Muscle of leg (tissue), 11 donors: ENCODE data around the gene CFAP99. TPM values are rescaled to one million over a fixed set of nuclear protein-coding genes. Genes with fewer than 3 reads are reported as not detected.

Experiments
- DNase-seq: peaks from one replicate; pipeline ENCODE4 v3.0.0; 2013
- H3K27ac ChIP-seq: one replicate; pipeline ENCODE4 v1.5.1; 2013; ENCODE audit warnings: mild to moderate bottlenecking, low read length, control low read depth
- H3K27me3 ChIP-seq: one replicate; pipeline ENCODE4 v1.6.1; 2013; ENCODE audit warnings: low read length; ENCODE audit not compliant: control insufficient read depth, insufficient read depth
- H3K36me3 ChIP-seq: one replicate; pipeline ENCODE4 v1.6.1; 2013; ENCODE audit warnings: low read length; ENCODE audit not compliant: control insufficient read depth, insufficient read depth
- H3K4me1 ChIP-seq: one replicate; pipeline ENCODE4 v1.6.1; 2013; ENCODE audit warnings: low read length; ENCODE audit not compliant: control insufficient read depth, insufficient read depth
- H3K4me3 ChIP-seq: one replicate; pipeline ENCODE4 v1.5.1; 2013; ENCODE audit warnings: low read length, control low read depth
- H3K9me3 ChIP-seq: replicated peaks from 2 replicates; pipeline ENCODE4 v1.6.1; 2013; ENCODE audit warnings: low read depth, low read length; ENCODE audit not compliant: control insufficient read depth
- WGBS: methylation state at CpG from one replicate; pipeline ENCODE4 v1.1.5; 2013; ENCODE audit warnings: missing lambda C conversion rate; ENCODE audit not compliant: insufficient coverage; 5-methylcytosine and 5-hydroxymethylcytosine counted together
- polyA plus RNA-seq, 8 donors: library from polyadenylated mRNA; unstranded; fragments of 120-200 nt; gene quantifications; one replicate each; pipeline versions ENCODE4 v1.2.1 to v1.2.3, GENCODE V29; 2013; ENCODE audit warnings: inconsistent platforms in 1 of 8, low replicate concordance in 1 of 8; ENCODE audit not compliant: insufficient read length in 8 of 8, insufficient read depth in 1 of 8
- total RNA-seq: library from RNA; stranded (reverse); fragments of 120-200 nt; gene quantifications from one replicate; pipeline ENCODE4 v1.2.4, GENCODE V29; 2013

The CFAP99 gene
- total and polyA plus RNA-seq, 9 donors = 0.07 to 0.41 (median 0.13) TPM; not detected in 4

- no peaks in the 10 kb centered on the region for H3K36me3 ChIP-seq
- DNase-seq = no peak
- no peaks in the 10 kb centered on the region for H3K27me3 ChIP-seq
- H3K4me1 ChIP-seq = peaks cover 22% of the 10 kb centered on the region
- H3K4me3 ChIP-seq = no peak overlapping the region
- WGBS = 74% methylated on average over 18 of the region's 25 CpGs
- no peak overlapping the region for H3K27ac ChIP-seq
- no peaks in the 10 kb centered on the region for H3K9me3 ChIP-seq
Observed at GRCh38 chr4:2437475-2438215, 18.9 kb downstream of the CFAP99 start.

- Histone ChIP-seq H3K36me3 (no peaks in the 10 kb centered on the region), H3K4me3 (no peak overlapping the region), H3K27me3 (no peaks in the 10 kb centered on the region), H3K9me3 (no peaks in the 10 kb centered on the region), H3K27ac (no peak overlapping the region), H3K4me1 (peaks cover 13% of the 10 kb centered on the region)
- 55% methylated on average over 12 of the region's 16 CpGs for WGBS
- DNase-seq = no peak
Observed at GRCh38 chr4:2438822-2439718, 20.3 kb downstream of the CFAP99 start.

- peaks cover 6% of the 10 kb centered on the region for H3K4me1 ChIP-seq
- no peaks in the 10 kb centered on the region for H3K9me3 ChIP-seq
- no peaks in the 10 kb centered on the region for H3K27me3 ChIP-seq
- DNase-seq = no peak
- no peak overlapping the region for H3K4me3 ChIP-seq
- WGBS = 53% methylated on average over 7 of the region's 14 CpGs
- no peak overlapping the region for H3K27ac ChIP-seq
- no peaks in the 10 kb centered on the region for H3K36me3 ChIP-seq
Observed at GRCh38 chr4:2441393-2442174, 22.8 kb downstream of the CFAP99 start.

- Histone ChIP-seq H3K27ac (no peak overlapping the region), H3K4me1 (peaks cover 6% of the 10 kb centered on the region), H3K9me3 (no peaks in the 10 kb centered on the region), H3K36me3 (no peaks in the 10 kb centered on the region), H3K4me3 (no peak overlapping the region), H3K27me3 (no peaks in the 10 kb centered on the region)
- 70% methylated on average over 11 of the region's 20 CpGs for WGBS
- DNase-seq = no peak
Observed at GRCh38 chr4:2442175-2442993, 23.6 kb downstream of the CFAP99 start.

GRCh38 chr4:2443061-2443730, 24.4 kb downstream of the CFAP99 start:
- Histone ChIP-seq H3K9me3 (no peaks in the 10 kb centered on the region), H3K27me3 (no peaks in the 10 kb centered on the region), H3K27ac (no peak overlapping the region), H3K4me3 (no peak overlapping the region), H3K36me3 (no peaks in the 10 kb centered on the region), H3K4me1 (peaks cover 6% of the 10 kb centered on the region)
- no peak for DNase-seq
- 79% methylated on average over 16 of the region's 20 CpGs for WGBS

- H3K4me3 ChIP-seq = no peak overlapping the region
- WGBS = 100% methylated on average over 1 of the region's 7 CpGs
- no peak for DNase-seq
Observed at GRCh38 chr4:2443956-2444740, 25.4 kb downstream of the CFAP99 start.

GRCh38 chr4:2445130-2445529, 26.4 kb downstream of the CFAP99 start:
- Histone ChIP-seq H3K9me3 (no peaks in the 10 kb centered on the region), H3K36me3 (no peaks in the 10 kb centered on the region), H3K4me3 (no peak overlapping the region), H3K27ac (no peak overlapping the region), H3K27me3 (no peaks in the 10 kb centered on the region), H3K4me1 (peaks cover 6% of the 10 kb centered on the region)
- DNase-seq = no peak
- whole genome bisulfite sequencing = 97% methylated on average over 8 of the region's 9 CpGs

More at GRCh38 chr4:2443956-2444740, 25.4 kb downstream of the CFAP99 start:
- Histone ChIP-seq H3K27ac (no peak overlapping the region), H3K36me3 (no peaks in the 10 kb centered on the region), H3K27me3 (no peaks in the 10 kb centered on the region), H3K4me1 (peaks cover 6% of the 10 kb centered on the region), H3K9me3 (no peaks in the 10 kb centered on the region)

GRCh38 chr4:2445571-2445970, 26.8 kb downstream of the CFAP99 start:
- no peak overlapping the region for H3K4me3 ChIP-seq
- peaks cover 6% of the 10 kb centered on the region for H3K4me1 ChIP-seq
- no peak overlapping the region for H3K27ac ChIP-seq
- H3K27me3 ChIP-seq = no peaks in the 10 kb centered on the region
- 95% methylated on average over 2 of the region's 6 CpGs for WGBS
- H3K36me3 ChIP-seq = no peaks in the 10 kb centered on the region
- H3K9me3 ChIP-seq = no peaks in the 10 kb centered on the region
- DNase-seq = no peak
